ENCODE measurements around the gene PCDH11Y.
"Not testable (repeated sequence)": the region's sequence is repeated elsewhere in the genome, so short reads cannot be mapped to it uniquely, and the experiment has no call there.

DNA sequence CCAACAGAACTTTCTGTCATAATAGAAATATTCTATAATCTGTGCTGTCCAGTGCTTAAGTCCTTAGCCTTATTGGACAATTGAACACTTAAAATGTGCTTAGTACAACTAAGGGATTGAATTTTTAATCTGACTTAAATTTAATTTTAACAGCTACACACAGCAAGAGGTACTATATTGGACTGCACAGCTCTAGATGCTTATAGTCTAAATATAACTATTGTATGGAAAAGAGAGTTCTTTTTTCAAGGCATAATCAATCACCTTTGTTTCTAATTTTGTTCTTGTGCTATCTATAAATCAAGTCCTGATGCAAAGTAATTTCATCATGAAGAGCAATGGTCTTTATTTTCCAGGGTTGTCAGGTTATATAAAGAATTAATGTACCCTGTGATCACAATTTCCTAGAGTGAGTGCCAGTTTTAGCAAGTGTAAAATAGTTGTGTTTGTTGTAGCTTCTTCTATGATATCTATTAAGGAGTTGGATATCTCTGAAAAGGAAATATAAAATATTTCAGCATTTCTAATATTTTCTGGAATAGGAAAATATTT lies 39.0 kb downstream of the PCDH11Y start:
- TF ChIP-seq, protein P1, sequence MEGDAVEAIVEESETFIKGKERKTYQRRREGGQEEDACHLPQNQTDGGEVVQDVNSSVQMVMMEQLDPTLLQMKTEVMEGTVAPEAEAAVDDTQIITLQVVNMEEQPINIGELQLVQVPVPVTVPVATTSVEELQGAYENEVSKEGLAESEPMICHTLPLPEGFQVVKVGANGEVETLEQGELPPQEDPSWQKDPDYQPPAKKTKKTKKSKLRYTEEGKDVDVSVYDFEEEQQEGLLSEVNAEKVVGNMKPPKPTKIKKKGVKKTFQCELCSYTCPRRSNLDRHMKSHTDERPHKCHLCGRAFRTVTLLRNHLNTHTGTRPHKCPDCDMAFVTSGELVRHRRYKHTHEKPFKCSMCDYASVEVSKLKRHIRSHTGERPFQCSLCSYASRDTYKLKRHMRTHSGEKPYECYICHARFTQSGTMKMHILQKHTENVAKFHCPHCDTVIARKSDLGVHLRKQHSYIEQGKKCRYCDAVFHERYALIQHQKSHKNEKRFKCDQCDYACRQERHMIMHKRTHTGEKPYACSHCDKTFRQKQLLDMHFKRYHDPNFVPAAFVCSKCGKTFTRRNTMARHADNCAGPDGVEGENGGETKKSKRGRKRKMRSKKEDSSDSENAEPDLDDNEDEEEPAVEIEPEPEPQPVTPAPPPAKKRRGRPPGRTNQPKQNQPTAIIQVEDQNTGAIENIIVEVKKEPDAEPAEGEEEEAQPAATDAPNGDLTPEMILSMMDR (IDR thresholded peaks at IDR 0.05): not testable (repeated sequence)
- TF ChIP-seq POLR2A (IDR thresholded peaks at IDR 0.05): not testable (repeated sequence)
